Endodermal cell (in vitro differentiated cells): ENCODE measurements around the gene HES6. TPM values are rescaled to one million over a fixed set of nuclear protein-coding genes. Genes with fewer than 3 reads are reported as not detected.

ENCODE experiments used
- DNase-seq: peaks from one replicate; pipeline ENCODE4 v3.0.0-alpha.2; 2017
- H3K27ac ChIP-seq: 2 replicates; pipeline ENCODE4 v1.5.1; 2013; ENCODE audit warnings: mild to moderate bottlenecking, low read depth, low read length, moderate library complexity
- H3K27me3 ChIP-seq: 2 replicates; pipeline ENCODE4 v1.6.1; 2013; ENCODE audit warnings: mild to moderate bottlenecking, low read length, moderate library complexity; ENCODE audit not compliant: insufficient read depth, control insufficient read depth, poor library complexity, severe bottlenecking
- H3K36me3 ChIP-seq: 2 replicates; pipeline ENCODE4 v1.7.0; 2013; ENCODE audit warnings: mild to moderate bottlenecking, low read length, moderate library complexity; ENCODE audit not compliant: control insufficient read depth, insufficient read depth
- H3K4me1 ChIP-seq: one replicate; pipeline ENCODE4 v1.7.0; 2013; ENCODE audit warnings: low read length; ENCODE audit not compliant: control insufficient read depth, insufficient read depth
- H3K4me3 ChIP-seq: 2 replicates; pipeline ENCODE4 v1.5.1; 2013; ENCODE audit warnings: mild to moderate bottlenecking, low read length, moderate library complexity
- H3K9ac ChIP-seq: 2 replicates; pipeline ENCODE4 v1.6.1; 2013; ENCODE audit warnings: mild to moderate bottlenecking, low read length, moderate library complexity; ENCODE audit not compliant: poor library complexity, severe bottlenecking; ENCODE audit errors: extremely low read depth
- H3K9me3 ChIP-seq: 2 replicates; pipeline ENCODE4 v1.6.1; 2013; ENCODE audit warnings: mild to moderate bottlenecking, low read length, moderate library complexity; ENCODE audit not compliant: control insufficient read depth
- H3K27ac Mint-ChIP-seq: 2 replicates; pipeline ENCODE4 v1.8.0; 2020; ENCODE audit warnings: mixed read lengths
- H3K27me3 Mint-ChIP-seq: 2 replicates; pipeline ENCODE4 v1.8.0; 2021; ENCODE audit warnings: mild to moderate bottlenecking, mixed read lengths; ENCODE audit not compliant: insufficient read depth
- H3K36me3 Mint-ChIP-seq: 2 replicates; pipeline ENCODE4 v1.8.0; 2020; ENCODE audit warnings: low read depth, mixed read lengths
- H3K4me1 Mint-ChIP-seq: 2 replicates; pipeline ENCODE4 v1.8.0; 2020; ENCODE audit warnings: mixed read lengths
- H3K4me3 Mint-ChIP-seq: 2 replicates; pipeline ENCODE4 v1.8.0; 2020; ENCODE audit warnings: mild to moderate bottlenecking, moderate library complexity, mixed read lengths
- H3K9me3 Mint-ChIP-seq: 2 replicates; pipeline ENCODE4 v1.8.0; 2020; ENCODE audit warnings: mild to moderate bottlenecking, mixed read lengths
- WGBS, 2 experiments: methylation state at CpG; one replicate each; pipeline versions ENCODE4 v1.1.5 to v1.1.7; 2013; ENCODE audit warnings: missing lambda C conversion rate in 2 of 2, mixed read lengths in 1 of 2; ENCODE audit not compliant: insufficient coverage in 1 of 2, insufficient read length in 1 of 2; 5-methylcytosine and 5-hydroxymethylcytosine counted together
- total RNA-seq, 2 donors: library from RNA; stranded (reverse); fragmentation: NEBNext Ultra II Directional in 1 of 2; extraction: Animal tissue kit (Norgen Biotek cat#: 25700) in 1 of 2; gene quantifications; 2 replicates in 1 of 2; 3 replicates in 1 of 2; pipeline ENCODE4 v1.2.1, GENCODE V29; 2021
- TF ChIP-seq, protein P1 (sequence below): fragments of 200-600 bp; sonication (generic); conservative IDR thresholded peaks from 2 replicates; pipeline ENCODE4 v1.5.0; 2021; ENCODE audit warnings: antibody characterized with exemption, mild to moderate bottlenecking

Gene HES6
- total RNA-seq, 2 donors from 2014 or later = 17.8 to 26.3 TPM

DNA sequence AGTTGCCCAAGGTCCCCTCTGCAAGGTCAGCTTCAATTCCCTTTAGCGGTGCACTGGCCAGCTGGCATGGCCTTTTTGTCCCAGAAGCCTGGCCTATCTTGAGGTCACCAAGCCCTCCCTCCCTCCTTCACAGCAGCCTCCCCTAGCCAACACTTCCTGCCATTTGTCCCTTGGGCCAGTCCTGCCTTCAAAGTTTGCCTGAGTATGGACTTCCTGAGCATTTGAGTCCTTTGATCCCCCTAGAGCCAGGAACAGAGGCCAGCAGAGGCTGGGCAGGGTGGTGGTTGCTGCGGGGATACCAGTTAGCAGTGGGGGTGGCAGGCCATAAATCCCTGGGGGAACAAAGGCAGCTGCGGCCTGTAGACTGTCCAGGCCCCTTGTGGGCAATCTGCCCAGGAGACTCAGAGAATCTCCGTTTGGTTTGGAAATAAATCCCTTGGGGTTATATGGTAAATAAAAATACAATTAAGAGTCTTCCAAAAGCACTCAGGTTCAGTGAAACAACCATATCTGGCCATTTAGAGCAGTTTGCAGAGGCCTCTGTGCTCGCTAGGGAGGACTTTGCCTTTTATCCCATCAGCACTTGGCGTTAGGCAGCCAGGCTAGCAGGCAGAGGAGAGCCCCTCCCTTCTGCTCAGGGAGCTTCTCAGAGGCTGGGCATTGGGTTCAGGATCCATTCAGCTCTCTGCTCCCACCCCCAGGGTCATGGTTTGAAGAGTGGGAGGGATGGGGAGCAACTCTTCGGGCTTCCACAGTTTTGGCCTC, 3.1 kb upstream of the HES6 start:
- Mint-ChIP-seq H3K9me3 (no peaks in the 10 kb centered on the region), H3K36me3 (peaks cover 33% of the 10 kb centered on the region), H3K27me3 (peaks cover 26% of the 10 kb centered on the region), H3K27ac (no peak overlapping the region), H3K4me1 (no peaks in the 10 kb centered on the region), H3K4me3 (no peak overlapping the region)
- no peak overlapping the region for H3K9ac ChIP-seq
- TF ChIP-seq, protein P1, sequence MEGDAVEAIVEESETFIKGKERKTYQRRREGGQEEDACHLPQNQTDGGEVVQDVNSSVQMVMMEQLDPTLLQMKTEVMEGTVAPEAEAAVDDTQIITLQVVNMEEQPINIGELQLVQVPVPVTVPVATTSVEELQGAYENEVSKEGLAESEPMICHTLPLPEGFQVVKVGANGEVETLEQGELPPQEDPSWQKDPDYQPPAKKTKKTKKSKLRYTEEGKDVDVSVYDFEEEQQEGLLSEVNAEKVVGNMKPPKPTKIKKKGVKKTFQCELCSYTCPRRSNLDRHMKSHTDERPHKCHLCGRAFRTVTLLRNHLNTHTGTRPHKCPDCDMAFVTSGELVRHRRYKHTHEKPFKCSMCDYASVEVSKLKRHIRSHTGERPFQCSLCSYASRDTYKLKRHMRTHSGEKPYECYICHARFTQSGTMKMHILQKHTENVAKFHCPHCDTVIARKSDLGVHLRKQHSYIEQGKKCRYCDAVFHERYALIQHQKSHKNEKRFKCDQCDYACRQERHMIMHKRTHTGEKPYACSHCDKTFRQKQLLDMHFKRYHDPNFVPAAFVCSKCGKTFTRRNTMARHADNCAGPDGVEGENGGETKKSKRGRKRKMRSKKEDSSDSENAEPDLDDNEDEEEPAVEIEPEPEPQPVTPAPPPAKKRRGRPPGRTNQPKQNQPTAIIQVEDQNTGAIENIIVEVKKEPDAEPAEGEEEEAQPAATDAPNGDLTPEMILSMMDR = no peak
- H3K9me3 ChIP-seq = no peaks in the 10 kb centered on the region
- DNase-seq = no peak
- H3K4me1 ChIP-seq = no peaks in the 10 kb centered on the region
- no peak overlapping the region for H3K4me3 ChIP-seq
- 83 to 89% methylated on average over 4 to 7 of the region's 7 CpGs for WGBS, 2 experiments
- H3K36me3 ChIP-seq = peaks cover 16% of the 10 kb centered on the region
- H3K27ac ChIP-seq = peak overlapping the region; percentile 71
- H3K27me3 ChIP-seq = peaks cover 13% of the 10 kb centered on the region

DNA sequence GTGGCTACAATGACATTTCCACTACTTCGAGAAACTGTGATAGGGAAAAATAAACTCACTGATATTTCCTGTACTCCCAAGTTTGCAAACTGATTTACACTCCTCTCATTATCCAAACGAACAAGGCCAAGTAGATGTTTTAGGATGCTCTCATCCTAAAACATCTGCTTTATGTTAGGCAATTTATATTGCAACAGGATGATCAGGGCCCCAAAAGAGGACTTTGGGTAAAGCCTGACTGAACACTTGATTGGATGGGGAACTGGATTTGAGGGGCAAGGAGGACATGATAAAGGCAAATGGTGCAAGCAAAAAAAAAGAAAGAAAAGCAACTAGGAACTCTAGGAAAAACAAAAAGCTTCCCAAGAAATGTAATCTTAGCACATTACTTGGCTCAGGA, 2.1 kb upstream of the HES6 start:
- H3K27ac Mint-ChIP-seq = no peak overlapping the region
- WGBS, 2 experiments = 92 to 100% methylated on average over 2 of the region's 2 CpGs
- H3K36me3 ChIP-seq = peaks cover 13% of the 10 kb centered on the region

DNA sequence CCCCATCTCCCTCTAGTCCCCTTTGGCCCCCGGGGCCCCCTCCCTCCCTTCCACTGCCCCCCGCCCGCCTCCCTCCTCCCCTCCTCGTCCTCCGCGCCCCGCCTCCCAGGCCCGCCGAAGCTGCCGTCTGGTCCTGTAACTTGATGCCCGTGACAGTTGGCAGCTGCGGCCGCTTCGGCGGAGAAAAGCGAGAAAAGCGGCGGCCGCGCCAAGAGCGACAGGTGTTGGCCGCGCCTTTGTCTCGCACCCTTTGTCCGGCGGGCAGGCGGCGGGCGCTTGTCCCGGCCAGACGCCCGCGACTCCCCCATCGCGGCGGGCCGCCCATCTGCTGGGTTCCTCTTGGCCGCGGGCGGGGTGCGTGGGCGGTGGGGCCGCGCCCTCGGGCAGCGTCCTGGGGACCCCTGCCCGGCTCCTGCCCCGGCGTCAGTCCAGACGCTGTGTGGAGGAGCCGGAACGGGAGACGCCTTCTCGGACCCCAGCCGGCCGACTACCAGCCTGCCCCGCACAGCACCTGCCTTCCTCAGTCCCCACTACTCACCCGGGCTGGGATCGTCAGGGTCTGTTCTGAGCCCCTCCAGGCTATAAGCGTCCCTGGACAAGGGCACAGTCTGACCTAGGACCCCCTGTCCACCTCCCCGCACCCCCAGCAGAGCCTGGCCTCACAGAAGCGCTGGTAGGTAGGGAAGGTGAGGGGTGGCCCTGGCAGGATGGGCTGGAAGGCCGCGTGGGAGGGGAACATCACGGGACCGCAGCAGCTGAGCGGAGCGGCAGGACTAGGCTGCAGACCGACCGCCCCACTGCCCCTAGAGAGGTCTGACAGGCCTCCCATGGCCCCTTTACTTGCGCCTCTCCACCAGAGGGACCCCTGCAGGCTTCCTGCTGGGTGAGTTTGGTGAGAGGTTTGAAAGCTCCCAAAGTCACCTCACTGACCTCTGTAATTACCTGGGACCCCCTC, 1.2 kb upstream of the HES6 start:
- H3K4me3 ChIP-seq = no peak overlapping the region
- Mint-ChIP-seq H3K27me3 (peaks cover 45% of the 10 kb centered on the region), H3K36me3 (peaks cover 16% of the 10 kb centered on the region), H3K4me3 (peak overlapping the region; percentile 54), H3K4me1 (no peaks in the 10 kb centered on the region), H3K9me3 (no peaks in the 10 kb centered on the region), H3K27ac (no peak overlapping the region)
- H3K36me3 ChIP-seq = peaks cover 13% of the 10 kb centered on the region
- peak; percentile 95 for DNase-seq
- TF ChIP-seq, protein P1 = peak; percentile 38
- no peak overlapping the region for H3K9ac ChIP-seq
- no peaks in the 10 kb centered on the region for H3K9me3 ChIP-seq
- H3K27me3 ChIP-seq = peaks cover 32% of the 10 kb centered on the region
- peak overlapping the region; percentile 98 for H3K27ac ChIP-seq
- H3K4me1 ChIP-seq = no peaks in the 10 kb centered on the region
- WGBS, 2 experiments = 14 to 48% methylated on average over 5 to 69 of the region's 71 CpGs

More for the DNA sequence above, 2.1 kb upstream of the HES6 start:
- Histone ChIP-seq H3K9ac (no peak overlapping the region), H3K27ac (no peak overlapping the region), H3K4me3 (no peak overlapping the region), H3K4me1 (no peaks in the 10 kb centered on the region), H3K9me3 (no peaks in the 10 kb centered on the region), H3K27me3 (peaks cover 23% of the 10 kb centered on the region)
- Mint-ChIP-seq H3K9me3 (no peaks in the 10 kb centered on the region), H3K4me1 (no peaks in the 10 kb centered on the region), H3K4me3 (peak overlapping the region; percentile 54), H3K36me3 (peaks cover 23% of the 10 kb centered on the region), H3K27me3 (peaks cover 36% of the 10 kb centered on the region)
- DNase-seq = no peak
- TF ChIP-seq, protein P1 = no peak
